HCT116 (cell line): ENCODE data around the gene MACROH2A1.

Source experiments
- EZH2phosphoT487 ChIP-seq: fragments of 200-600 bp; IDR thresholded peaks from 2 replicates; pipeline ENCODE4 v1.6.1; 2018; ENCODE audit warnings: antibody characterized with exemption, borderline replicate concordance
- POLR2A ChIP-seq: IDR thresholded peaks from 2 replicates; pipeline ENCODE4 v1.7.0; 2011; ENCODE audit warnings: borderline replicate concordance; ENCODE audit not compliant: insufficient read depth, insufficient read length; ENCODE audit errors: extremely low read depth
- POLR2AphosphoS5 ChIP-seq: IDR thresholded peaks from 2 replicates; pipeline ENCODE4 v1.6.1; 2011; ENCODE audit warnings: mild to moderate bottlenecking, low read depth, low read length, moderate library complexity
- RAD21 ChIP-seq: IDR thresholded peaks from 2 replicates; pipeline ENCODE4 v1.6.1; 2012; ENCODE audit warnings: low read depth, mild to moderate bottlenecking
- TF ChIP-seq, protein P1 (sequence below), 3 experiments: fragments of 200-600 bp in 1 of 3; sonication (generic) in 1 of 3; IDR thresholded peaks in 2 of 3; conservative IDR thresholded peaks in 1 of 3; 2 replicates each; pipeline ENCODE4 v1.5.1; 2012 to 2017; ENCODE audit warnings: low read depth in 2 of 3, low read length in 2 of 3, antibody characterized with exemption in 1 of 3, borderline replicate concordance in 1 of 3, control low read depth in 1 of 3, mild to moderate bottlenecking in 1 of 3, mixed read lengths in 1 of 3, mixed run types in 1 of 3, moderate library complexity in 1 of 3; ENCODE audit not compliant: insufficient read depth in 1 of 3

GRCh38 chr5:135400866-135401265 lies 1.8 kb upstream of the MACROH2A1 start:
- TF ChIP-seq RAD21 (no peak), POLR2AphosphoS5 (no peak), EZH2phosphoT487 (no peak), POLR2A (no peak)
- TF ChIP-seq, protein P1, sequence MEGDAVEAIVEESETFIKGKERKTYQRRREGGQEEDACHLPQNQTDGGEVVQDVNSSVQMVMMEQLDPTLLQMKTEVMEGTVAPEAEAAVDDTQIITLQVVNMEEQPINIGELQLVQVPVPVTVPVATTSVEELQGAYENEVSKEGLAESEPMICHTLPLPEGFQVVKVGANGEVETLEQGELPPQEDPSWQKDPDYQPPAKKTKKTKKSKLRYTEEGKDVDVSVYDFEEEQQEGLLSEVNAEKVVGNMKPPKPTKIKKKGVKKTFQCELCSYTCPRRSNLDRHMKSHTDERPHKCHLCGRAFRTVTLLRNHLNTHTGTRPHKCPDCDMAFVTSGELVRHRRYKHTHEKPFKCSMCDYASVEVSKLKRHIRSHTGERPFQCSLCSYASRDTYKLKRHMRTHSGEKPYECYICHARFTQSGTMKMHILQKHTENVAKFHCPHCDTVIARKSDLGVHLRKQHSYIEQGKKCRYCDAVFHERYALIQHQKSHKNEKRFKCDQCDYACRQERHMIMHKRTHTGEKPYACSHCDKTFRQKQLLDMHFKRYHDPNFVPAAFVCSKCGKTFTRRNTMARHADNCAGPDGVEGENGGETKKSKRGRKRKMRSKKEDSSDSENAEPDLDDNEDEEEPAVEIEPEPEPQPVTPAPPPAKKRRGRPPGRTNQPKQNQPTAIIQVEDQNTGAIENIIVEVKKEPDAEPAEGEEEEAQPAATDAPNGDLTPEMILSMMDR (IDR thresholded peaks at IDR 0.05 in 2 of 3, conservative IDR thresholded peaks at IDR 0.05 in 1 of 3; ENCODE audit: borderline replicate concordance in 1 of 3, insufficient read depth in 1 of 3, low read depth in 2 of 3, low read length in 2 of 3), result no peak
